Effector memory CD8-positive, alpha-beta T cell (primary cell): ENCODE measurements around the gene SLC16A3.

Source experiments
- ATAC-seq: fragments of 150-1000 bp; cut with Tn5 transposase; replicated peaks from 2 replicates; pipeline ENCODE4 v1.10.0; 2021; ENCODE audit warnings: mild to moderate bottlenecking, moderate library complexity
- DNase-seq, 3 experiments: peaks; one replicate each; pipeline ENCODE4 v3.0.0; 2021
- H3K27ac Mint-ChIP-seq, 2 donors: one replicate each; pipeline ENCODE4 v1.8.0; 2022; ENCODE audit warnings: mild to moderate bottlenecking in 2 of 2, mixed read lengths in 2 of 2, moderate library complexity in 2 of 2
- H3K27me3 Mint-ChIP-seq, 2 donors: one replicate each; pipeline ENCODE4 v1.8.0; 2022; ENCODE audit warnings: mixed read lengths in 2 of 2
- H3K36me3 Mint-ChIP-seq: one replicate; pipeline ENCODE4 v1.8.0; 2022; ENCODE audit warnings: mild to moderate bottlenecking, moderate library complexity, mixed read lengths; ENCODE audit not compliant: insufficient read depth
- H3K4me1 Mint-ChIP-seq, 2 donors: one replicate each; pipeline ENCODE4 v1.8.0; 2022; ENCODE audit warnings: low read depth in 2 of 2, mixed read lengths in 2 of 2
- H3K4me3 Mint-ChIP-seq, 2 donors: one replicate each; pipeline ENCODE4 v1.8.0; 2022; ENCODE audit warnings: mild to moderate bottlenecking in 2 of 2, mixed read lengths in 2 of 2, moderate library complexity in 2 of 2
- H3K9me3 Mint-ChIP-seq, 2 donors: one replicate each; pipeline ENCODE4 v1.8.0; 2022; ENCODE audit warnings: mixed read lengths in 2 of 2

Gene SLC16A3

GRCh38 chr17:82212331-82213250, 16.3 kb upstream of the SLC16A3 start, which contains the start of gene CCDC57:
TSS of gene CCDC57 (minus strand) at chr17:82212842. CDS start at chr17:82201944, 10,898 bp downstream.
- peaks cover 28% of the 10 kb centered on the region for H3K36me3 Mint-ChIP-seq
- H3K4me1 Mint-ChIP-seq = peaks cover 30 to 36% of the 10 kb centered on the region in 2 donors
- DNase-seq = peak; percentile 53 to 62 (median 56)
- peak within 1 kb of the TSS; percentile 86 to 95 for H3K27ac Mint-ChIP-seq
- H3K27me3 Mint-ChIP-seq = no peaks in the 10 kb centered on the region
- H3K9me3 Mint-ChIP-seq = no peaks in the 10 kb centered on the region
- peak within 1 kb of the TSS; percentile 77 to 82 for H3K4me3 Mint-ChIP-seq
- ATAC-seq = peak; percentile 33

GRCh38 chr17:82213251-82214011, 15.4 kb upstream of the SLC16A3 start:
- Mint-ChIP-seq H3K4me1 (peaks cover 31 to 36% of the 10 kb centered on the region in 2 donors), H3K27me3 (no peaks in the 10 kb centered on the region), H3K36me3 (peaks cover 28% of the 10 kb centered on the region), H3K27ac (peak overlapping the region; percentile 86 to 95), H3K4me3 (peak overlapping the region; percentile 77 to 82), H3K9me3 (no peaks in the 10 kb centered on the region)
- DNase-seq = peak; percentile 57 to 69 (median 68)
- peak; percentile 54 for ATAC-seq

- ATAC-seq (no peak), DNase-seq (no peak)
- Mint-ChIP-seq H3K9me3 (no peaks in the 10 kb centered on the region), H3K4me3 (peak overlapping the region; percentile 77 to 82), H3K27ac (peak overlapping the region; percentile 86 to 95), H3K4me1 (peaks cover 30 to 34% of the 10 kb centered on the region in 2 donors), H3K27me3 (no peaks in the 10 kb centered on the region), H3K36me3 (peaks cover 28% of the 10 kb centered on the region)
Observed at GRCh38 chr17:82214012-82214628, 14.7 kb upstream of the SLC16A3 start.

- Mint-ChIP-seq H3K9me3 (no peaks in the 10 kb centered on the region), H3K36me3 (peaks cover 28% of the 10 kb centered on the region), H3K4me3 (peak overlapping the region; percentile 58 to 77), H3K4me1 (peaks cover 30 to 31% of the 10 kb centered on the region in 2 donors), H3K27ac (peak overlapping the region; percentile 87 to 95), H3K27me3 (no peaks in the 10 kb centered on the region)
- no peak for DNase-seq
- ATAC-seq = no peak
Observed at GRCh38 chr17:82215095-82215971, 13.5 kb upstream of the SLC16A3 start.

GRCh38 chr17:82215972-82216300, 12.9 kb upstream of the SLC16A3 start:
- Mint-ChIP-seq H3K36me3 (peaks cover 28% of the 10 kb centered on the region), H3K27me3 (no peaks in the 10 kb centered on the region), H3K4me3 (peak overlapping the region; percentile 58 to 77), H3K27ac (peak overlapping the region; percentile 87 to 95), H3K4me1 (peaks cover 30 to 31% of the 10 kb centered on the region in 2 donors), H3K9me3 (no peaks in the 10 kb centered on the region)
- ATAC-seq (no peak), DNase-seq (no peak)

GRCh38 chr17:82216301-82217119, 12.3 kb upstream of the SLC16A3 start:
- H3K4me3 Mint-ChIP-seq = peak overlapping the region; percentile 58 to 77
- H3K4me1 Mint-ChIP-seq = peaks cover 29 to 33% of the 10 kb centered on the region in 2 donors
- peak; percentile 48 to 63 (median 61) for DNase-seq
- H3K9me3 Mint-ChIP-seq = no peaks in the 10 kb centered on the region
- ATAC-seq = peak; percentile 70
- peaks cover 28% of the 10 kb centered on the region for H3K36me3 Mint-ChIP-seq
- no peaks in the 10 kb centered on the region for H3K27me3 Mint-ChIP-seq
- H3K27ac Mint-ChIP-seq = peak overlapping the region; percentile 87 to 95

GRCh38 chr17:82217120-82217529, 11.7 kb upstream of the SLC16A3 start:
- DNase-seq = no peak
- no peak for ATAC-seq
- Mint-ChIP-seq H3K4me1 (peaks cover 25 to 33% of the 10 kb centered on the region in 2 donors), H3K36me3 (peaks cover 28% of the 10 kb centered on the region), H3K9me3 (no peaks in the 10 kb centered on the region), H3K27me3 (no peaks in the 10 kb centered on the region), H3K27ac (peak overlapping the region; percentile 87 to 95), H3K4me3 (peak overlapping the region; percentile 58 to 77)

- no peaks in the 10 kb centered on the region for H3K27me3 Mint-ChIP-seq
- H3K36me3 Mint-ChIP-seq = peaks cover 28% of the 10 kb centered on the region
- ATAC-seq (no peak), DNase-seq (no peak)
- no peak overlapping the region for H3K4me3 Mint-ChIP-seq
- H3K27ac Mint-ChIP-seq = peak overlapping the region in 1 of 2 donors; percentile 95
- H3K4me1 Mint-ChIP-seq = peaks cover 25 to 33% of the 10 kb centered on the region in 2 donors
- no peaks in the 10 kb centered on the region for H3K9me3 Mint-ChIP-seq
Observed at GRCh38 chr17:82217530-82218204, 11.2 kb upstream of the SLC16A3 start.

- peaks cover 24% of the 10 kb centered on the region for H3K36me3 Mint-ChIP-seq
- H3K4me1 Mint-ChIP-seq = peaks cover 23 to 31% of the 10 kb centered on the region in 2 donors
- peak overlapping the region; percentile 53 to 56 for H3K27ac Mint-ChIP-seq
- H3K27me3 Mint-ChIP-seq = no peaks in the 10 kb centered on the region
- no peak for DNase-seq
- no peak overlapping the region for H3K4me3 Mint-ChIP-seq
- ATAC-seq = no peak
- no peaks in the 10 kb centered on the region for H3K9me3 Mint-ChIP-seq
Observed at GRCh38 chr17:82218349-82219075, 10.3 kb upstream of the SLC16A3 start.

GRCh38 chr17:82219083-82219482, 9.8 kb upstream of the SLC16A3 start:
- Mint-ChIP-seq H3K27me3 (no peaks in the 10 kb centered on the region), H3K36me3 (peaks cover 22% of the 10 kb centered on the region), H3K9me3 (no peaks in the 10 kb centered on the region), H3K27ac (peak overlapping the region in 1 of 2 donors; percentile 56), H3K4me3 (no peak overlapping the region), H3K4me1 (peaks cover 19 to 27% of the 10 kb centered on the region in 2 donors)
- DNase-seq = no peak
- no peak for ATAC-seq
